CD4-positive, alpha-beta memory T cell (primary cell): ENCODE measurements around the gene MZT2A. TPM values are rescaled to one million over a fixed set of nuclear protein-coding genes. Genes with fewer than 3 reads are reported as not detected.
"Not testable (repeated sequence)": the region's sequence is repeated elsewhere in the genome, so short reads cannot be mapped to it uniquely, and the experiment has no call there.

ENCODE experiments used
- CTCF ChIA-PET: fragments of 350-600 bp; sonication (Branson Sonifier 250); formaldehyde crosslinking; loops from one replicate; lab custom pipeline; 2021; ENCODE audit warnings: inconsistent platforms; ENCODE audit not compliant: partially characterized antibody; lab: Charles Lee
- POLR2A ChIA-PET: fragments of 350-600 bp; sonication (Branson Sonifier 250); formaldehyde crosslinking; loops from one replicate; lab custom pipeline; 2021; ENCODE audit not compliant: partially characterized antibody; lab: Charles Lee
- DNase-seq, 5 donors: peaks; one replicate each; pipeline versions ENCODE4 v3.0.0 to v3.0.0-alpha.2; 2020 to 2022; ENCODE audit warnings: mixed read lengths in 1 of 5
- H3K27ac ChIP-seq: one replicate; pipeline ENCODE4 v1.7.0; 2013; ENCODE audit warnings: low read depth, low read length
- H3K27me3 ChIP-seq: 2 replicates; pipeline ENCODE4 v1.7.0; 2013; ENCODE audit warnings: mild to moderate bottlenecking, low read length, moderate library complexity; ENCODE audit not compliant: insufficient read depth
- H3K36me3 ChIP-seq: 2 replicates; pipeline ENCODE4 v1.7.0; 2013; ENCODE audit warnings: mild to moderate bottlenecking, low read length, moderate library complexity; ENCODE audit not compliant: insufficient read depth
- H3K4me1 ChIP-seq: 2 replicates; pipeline ENCODE4 v1.7.0; 2013; ENCODE audit warnings: mild to moderate bottlenecking, low read length, moderate library complexity; ENCODE audit not compliant: insufficient read depth
- H3K4me3 ChIP-seq, 2 donors: one replicate each; pipeline ENCODE4 v1.7.0; 2013; ENCODE audit warnings: low read length in 2 of 2, mild to moderate bottlenecking in 1 of 2
- H3K9me3 ChIP-seq, 2 donors: one replicate each; pipeline ENCODE4 v1.7.0; 2013; ENCODE audit warnings: low read length in 2 of 2, control low read depth in 1 of 2; ENCODE audit not compliant: control insufficient read depth in 1 of 2
- H3K27ac Mint-ChIP-seq, 7 donors: one replicate each; pipeline ENCODE4 v1.8.0; 2020 to 2021; ENCODE audit warnings: mixed read lengths in 7 of 7, mild to moderate bottlenecking in 6 of 7, inconsistent platforms in 3 of 7, moderate library complexity in 3 of 7
- H3K27me3 Mint-ChIP-seq, 2 donors: one replicate each; pipeline ENCODE4 v1.8.0; 2020 to 2021; ENCODE audit warnings: mixed read lengths in 2 of 2
- H3K36me3 Mint-ChIP-seq, 2 donors: one replicate each; pipeline ENCODE4 v1.8.0; 2020 to 2021; ENCODE audit warnings: mixed read lengths in 2 of 2, inconsistent platforms in 1 of 2, mild to moderate bottlenecking in 1 of 2
- H3K4me1 Mint-ChIP-seq, 4 donors: one replicate each; pipeline ENCODE4 v1.8.0; 2020 to 2021; ENCODE audit warnings: mixed read lengths in 4 of 4, mild to moderate bottlenecking in 1 of 4
- H3K4me3 Mint-ChIP-seq, 8 donors: one replicate each; pipeline ENCODE4 v1.8.0; 2020 to 2021; ENCODE audit warnings: mixed read lengths in 8 of 8, mild to moderate bottlenecking in 7 of 8, moderate library complexity in 6 of 8, inconsistent platforms in 3 of 8
- H3K9me3 Mint-ChIP-seq, 8 donors: one replicate each; pipeline ENCODE4 v1.8.0; 2020 to 2021; ENCODE audit warnings: mixed read lengths in 8 of 8, mild to moderate bottlenecking in 5 of 8, inconsistent platforms in 3 of 8, moderate library complexity in 1 of 8
- intact Hi-C: fragments of 100-400 bp; cut with micrococcal nuclease; formaldehyde crosslinking; loops from one replicate; pipeline ENCODE4 v1.15.1; 2023
- polyA plus RNA-seq, 2 donors: library from polyadenylated mRNA; unstranded; fragments of 300-500 nt; fragmentation: Illumina TruSeq; gene quantifications; one replicate each; pipeline ENCODE4 v1.2.3, GENCODE V29; 2021
- total RNA-seq, 2 experiments: library from RNA; stranded (reverse); gene quantifications; one replicate each; pipeline ENCODE4 v1.2.3, GENCODE V29; 2021

MZT2A gene
- total and polyA plus RNA-seq, 4 experiments from 2014 or later: 97.6 to 126 (median 112) TPM

- Mint-ChIP-seq H3K4me3 (no peak overlapping the region), H3K27ac (no peak overlapping the region), H3K4me1 (no peaks in the 10 kb centered on the region), H3K27me3 (no peaks in the 10 kb centered on the region), H3K36me3 (peaks cover 3 to 33% of the 10 kb centered on the region in 2 donors), H3K9me3 (no peaks in the 10 kb centered on the region)
- no peaks in the 10 kb centered on the region for H3K27me3 ChIP-seq
- no peak for DNase-seq
- H3K9me3 ChIP-seq: no peaks in the 10 kb centered on the region
- CTCF ChIA-PET: no interaction called here
- POLR2A ChIA-PET: no interaction called here
- no peaks in the 10 kb centered on the region for H3K4me1 ChIP-seq
- H3K27ac ChIP-seq: no peak overlapping the region
- H3K36me3 ChIP-seq: no peaks in the 10 kb centered on the region
- no peak overlapping the region for H3K4me3 ChIP-seq
- intact Hi-C loops: no loop called here
These were observed 27.3 kb upstream of the MZT2A start for GRCh38 chr2:131519466-131519865.

GRCh38 chr2:131518531-131518930, 26.3 kb upstream of the MZT2A start:
- not testable (repeated sequence) for H3K4me1 ChIP-seq, H3K9me3 Mint-ChIP-seq

GRCh38 chr2:131517856-131518255, 25.7 kb upstream of the MZT2A start:
- H3K4me3 ChIP-seq, H3K36me3 ChIP-seq, H3K27ac ChIP-seq, POLR2A ChIA-PET, H3K4me1 Mint-ChIP-seq, CTCF ChIA-PET, H3K27ac Mint-ChIP-seq, H3K27me3 ChIP-seq, H3K27me3 Mint-ChIP-seq, H3K4me1 ChIP-seq, H3K4me3 Mint-ChIP-seq, H3K9me3 Mint-ChIP-seq, DNase-seq, intact Hi-C loops, H3K9me3 ChIP-seq: not testable (repeated sequence)
- H3K36me3 Mint-ChIP-seq: peaks cover 3 to 43% of the 10 kb centered on the region in 2 donors

More at GRCh38 chr2:131518531-131518930, 26.3 kb upstream of the MZT2A start:
- POLR2A ChIA-PET, H3K27ac Mint-ChIP-seq, H3K36me3 ChIP-seq, CTCF ChIA-PET, H3K4me3 Mint-ChIP-seq, H3K4me3 ChIP-seq, H3K27ac ChIP-seq, H3K27me3 Mint-ChIP-seq, DNase-seq, H3K4me1 Mint-ChIP-seq, intact Hi-C loops, H3K9me3 ChIP-seq, H3K27me3 ChIP-seq: not testable (repeated sequence)
- H3K36me3 Mint-ChIP-seq: peaks cover 3 to 41% of the 10 kb centered on the region in 2 donors

- Mint-ChIP-seq H3K27ac (no peak overlapping the region), H3K4me3 (peak overlapping the region in 1 of 8 donors; percentile 38), H3K36me3 (peaks cover 7 to 47% of the 10 kb centered on the region in 2 donors), H3K27me3 (no peaks in the 10 kb centered on the region), H3K4me1 (no peaks in the 10 kb centered on the region), H3K9me3 (no peaks in the 10 kb centered on the region)
- Histone ChIP-seq H3K9me3 (no peaks in the 10 kb centered on the region), H3K36me3 (no peaks in the 10 kb centered on the region), H3K27ac (no peak overlapping the region), H3K27me3 (no peaks in the 10 kb centered on the region), H3K4me3 (no peak overlapping the region), H3K4me1 (no peaks in the 10 kb centered on the region)
- no peak for DNase-seq
- ChIA-PET CTCF (no interaction called here), POLR2A (no interaction called here)
- intact Hi-C loops: no loop called here
These were observed 25.1 kb upstream of the MZT2A start for GRCh38 chr2:131517106-131517831.

- H3K9me3 Mint-ChIP-seq, H3K27me3 Mint-ChIP-seq, H3K4me3 Mint-ChIP-seq, H3K4me1 ChIP-seq, H3K27ac ChIP-seq, H3K27ac Mint-ChIP-seq, DNase-seq, POLR2A ChIA-PET, H3K4me3 ChIP-seq, CTCF ChIA-PET, H3K9me3 ChIP-seq, H3K27me3 ChIP-seq, intact Hi-C loops, H3K36me3 ChIP-seq, H3K4me1 Mint-ChIP-seq: not testable (repeated sequence)
- peaks cover 10 to 49% of the 10 kb centered on the region in 2 donors for H3K36me3 Mint-ChIP-seq
These were observed 24.4 kb upstream of the MZT2A start for GRCh38 chr2:131516621-131517020.

GRCh38 chr2:131516011-131516410, 23.8 kb upstream of the MZT2A start:
- H3K4me3 ChIP-seq: no peak overlapping the region
- POLR2A ChIA-PET: no interaction called here
- no peaks in the 10 kb centered on the region for H3K4me1 Mint-ChIP-seq
- intact Hi-C loops: no loop called here
- no peaks in the 10 kb centered on the region for H3K9me3 Mint-ChIP-seq
- H3K4me1 ChIP-seq: no peaks in the 10 kb centered on the region
- H3K27me3 ChIP-seq: no peaks in the 10 kb centered on the region
- no peak for DNase-seq
- peak overlapping the region in 1 of 7 donors; percentile 42 for H3K27ac Mint-ChIP-seq
- no peaks in the 10 kb centered on the region for H3K27me3 Mint-ChIP-seq
- H3K36me3 Mint-ChIP-seq: peaks cover 10 to 49% of the 10 kb centered on the region in 2 donors
- H3K27ac ChIP-seq: no peak overlapping the region
- CTCF ChIA-PET: no interaction called here
- no peaks in the 10 kb centered on the region for H3K36me3 ChIP-seq
- no peak overlapping the region for H3K4me3 Mint-ChIP-seq
- no peaks in the 10 kb centered on the region for H3K9me3 ChIP-seq

- POLR2A ChIA-PET, H3K9me3 ChIP-seq, intact Hi-C loops, H3K9me3 Mint-ChIP-seq, H3K27ac ChIP-seq, H3K4me3 ChIP-seq, H3K4me1 ChIP-seq, CTCF ChIA-PET, H3K27me3 Mint-ChIP-seq, H3K4me1 Mint-ChIP-seq, H3K27me3 ChIP-seq, H3K36me3 ChIP-seq, H3K27ac Mint-ChIP-seq, H3K4me3 Mint-ChIP-seq, DNase-seq: not testable (repeated sequence)
- H3K36me3 Mint-ChIP-seq: peaks cover 10 to 48% of the 10 kb centered on the region in 2 donors
These were observed 23.0 kb upstream of the MZT2A start for GRCh38 chr2:131515235-131515634.
